Measurements from ENCODE around the gene DLG2. TPM values are rescaled to one million over a fixed set of nuclear protein-coding genes. Genes with fewer than 3 reads are reported as not detected.

The DLG2 gene
- total RNA-seq, 1 experiment from 2014 or later, result 17.5 TPM

- TF ChIP-seq ZNF532 (CRISPR knock-in tag; IDR thresholded peaks at IDR 0.05; ENCODE audit: borderline replicate concordance) (no peak), ATF6 (CRISPR knock-in tag; IDR thresholded peaks at IDR 0.05) (no peak), HMGXB4 (CRISPR knock-in tag; IDR thresholded peaks at IDR 0.05) (no peak), IRF1 (CRISPR knock-in tag; IDR thresholded peaks at IDR 0.05) (no peak), CBFB (CRISPR knock-in tag; IDR thresholded peaks at IDR 0.05; ENCODE audit: low read depth) (no peak), MLX (CRISPR knock-in tag; IDR thresholded peaks at IDR 0.05) (no peak), FOXP4 (CRISPR knock-in tag; IDR thresholded peaks at IDR 0.05) (no peak), ZNF138 (CRISPR knock-in tag; conservative IDR thresholded peaks at IDR 0.05) (no peak), E2F1 (CRISPR knock-in tag; IDR thresholded peaks at IDR 0.05) (no peak), CTCF (IDR thresholded peaks at IDR 0.05) (no peak), E2F4 (CRISPR knock-in tag; IDR thresholded peaks at IDR 0.05; ENCODE audit: borderline replicate concordance, low read depth) (no peak), SP1 (CRISPR knock-in tag; conservative IDR thresholded peaks at IDR 0.05) (no peak)
These were observed 1380.0 kb downstream of the DLG2 start (continued) for GRCh38 chr11:84247129-84247528.

Measured in WTC11 (cell line).